Mesenchymal stem cell (in vitro differentiated cells and primary cell): Measurements from ENCODE around the gene TRAF1.

Experiments
- DNase-seq: peaks from one replicate; pipeline ENCODE4 v3.0.0-alpha.2; 2013
- H2AFZ ChIP-seq: one replicate; pipeline ENCODE4 v1.6.1; 2013; ENCODE audit warnings: low read depth, mild to moderate bottlenecking, control low read depth, inconsistent platforms, low read length, moderate library complexity
- H2AK5ac ChIP-seq: 2 replicates; pipeline ENCODE4 v1.6.1; 2013; ENCODE audit warnings: low read length, moderate library complexity, mild to moderate bottlenecking, inconsistent platforms; ENCODE audit not compliant: severe bottlenecking
- H2BK120ac ChIP-seq: one replicate; pipeline ENCODE4 v1.6.1; 2013; ENCODE audit warnings: low read depth, mild to moderate bottlenecking, inconsistent platforms, low read length, moderate library complexity
- H2BK12ac ChIP-seq, 2 experiments: one replicate each; pipeline ENCODE4 v1.6.1; 2013; ENCODE audit warnings: inconsistent platforms in 2 of 2, low read length in 2 of 2, mild to moderate bottlenecking in 2 of 2, moderate library complexity in 2 of 2, control low read depth in 1 of 2
- H2BK15ac ChIP-seq: one replicate; pipeline ENCODE4 v1.6.1; 2013; ENCODE audit warnings: mild to moderate bottlenecking, low read depth, inconsistent platforms; ENCODE audit not compliant: poor library complexity, severe bottlenecking
- H2BK5ac ChIP-seq: 2 replicates; pipeline ENCODE4 v1.6.1; 2013; ENCODE audit warnings: low read depth, mild to moderate bottlenecking, low read length, control low read depth, inconsistent platforms; ENCODE audit not compliant: poor library complexity, severe bottlenecking
- H3K14ac ChIP-seq, 2 experiments: one replicate each; pipeline ENCODE4 v1.6.1; 2013; ENCODE audit warnings: inconsistent platforms in 2 of 2, low read length in 2 of 2, control low read depth in 1 of 2, mild to moderate bottlenecking in 1 of 2, moderate library complexity in 1 of 2
- H3K18ac ChIP-seq, 2 experiments: one replicate each; pipeline ENCODE4 v1.6.1; 2013; ENCODE audit warnings: inconsistent platforms in 2 of 2, low read length in 2 of 2, control low read depth in 1 of 2, low read depth in 1 of 2, mild to moderate bottlenecking in 1 of 2
- H3K23ac ChIP-seq, 2 experiments: one replicate each; pipeline ENCODE4 v1.6.1; 2013; ENCODE audit warnings: inconsistent platforms in 2 of 2, low read length in 2 of 2, mild to moderate bottlenecking in 2 of 2, moderate library complexity in 2 of 2, control low read depth in 1 of 2
- H3K27ac ChIP-seq: 2 replicates; pipeline ENCODE4 v1.5.1; 2013; ENCODE audit warnings: mild to moderate bottlenecking, moderate library complexity, low read length, control low read depth, inconsistent platforms; ENCODE audit not compliant: poor library complexity, severe bottlenecking
- H3K27me3 ChIP-seq, 2 experiments: 2 replicates each; pipeline versions ENCODE4 v1.6.1 to v1.7.0; 2013; ENCODE audit warnings: low read length in 2 of 2, mild to moderate bottlenecking in 2 of 2, moderate library complexity in 2 of 2, control low read depth in 1 of 2, inconsistent platforms in 1 of 2; ENCODE audit not compliant: control insufficient read depth in 1 of 2, insufficient read depth in 1 of 2
- H3K36me3 ChIP-seq, 2 experiments: 2 replicates each; pipeline versions ENCODE4 v1.6.1 to v1.7.0; 2013; ENCODE audit warnings: low read length in 2 of 2, control low read depth in 1 of 2, inconsistent platforms in 1 of 2, low read depth in 1 of 2, mild to moderate bottlenecking in 1 of 2; ENCODE audit not compliant: insufficient read depth in 2 of 2, control insufficient read depth in 1 of 2
- H3K4ac ChIP-seq, 2 experiments: one replicate each; pipeline ENCODE4 v1.6.1; 2013; ENCODE audit warnings: inconsistent platforms in 2 of 2, low read length in 2 of 2, mild to moderate bottlenecking in 2 of 2, moderate library complexity in 2 of 2, control low read depth in 1 of 2, low read depth in 1 of 2
- H3K4me1 ChIP-seq: 2 replicates; pipeline ENCODE4 v1.6.1; 2013; ENCODE audit warnings: low read depth, low read length, control low read depth; ENCODE audit not compliant: control insufficient read depth, insufficient read depth
- H3K4me2 ChIP-seq: 2 replicates; pipeline ENCODE4 v1.6.1; 2013; ENCODE audit warnings: low read length, mild to moderate bottlenecking, inconsistent platforms; ENCODE audit not compliant: poor library complexity, severe bottlenecking
- H3K4me3 ChIP-seq, 2 experiments: 2 replicates each; pipeline versions ENCODE4 v1.5.1 to v1.7.0; 2013; ENCODE audit warnings: low read length in 2 of 2, mild to moderate bottlenecking in 2 of 2, control low read depth in 1 of 2, low read depth in 1 of 2; ENCODE audit not compliant: insufficient read depth in 1 of 2
- H3K79me1 ChIP-seq: replicated peaks from 2 replicates; pipeline ENCODE4 v1.6.1; 2013; ENCODE audit warnings: mild to moderate bottlenecking, control low read depth, low read length, inconsistent platforms; ENCODE audit not compliant: poor library complexity, severe bottlenecking
- H3K9ac ChIP-seq: 2 replicates; pipeline ENCODE4 v1.7.0; 2013; ENCODE audit warnings: mild to moderate bottlenecking, low read length, moderate library complexity
- H3K9me3 ChIP-seq: 2 replicates; pipeline ENCODE4 v1.7.0; 2013; ENCODE audit warnings: mild to moderate bottlenecking, low read length; ENCODE audit not compliant: control insufficient read depth
- H4K8ac ChIP-seq: one replicate; pipeline ENCODE4 v1.6.1; 2013; ENCODE audit warnings: inconsistent platforms, mild to moderate bottlenecking, low read length, moderate library complexity
- H4K91ac ChIP-seq: one replicate; pipeline ENCODE4 v1.6.1; 2013; ENCODE audit warnings: mild to moderate bottlenecking, low read length, inconsistent platforms
- WGBS: methylation state at CpG from one replicate; pipeline ENCODE4 v1.1.7; 2013; ENCODE audit warnings: mixed read lengths; 5-methylcytosine and 5-hydroxymethylcytosine counted together

The TRAF1 gene

GRCh38 chr9:120921661-120922181 lies 4.9 kb downstream of the TRAF1 start:
- no peak overlapping the region for H2BK15ac ChIP-seq
- H3K9me3 ChIP-seq: peaks cover 3% of the 10 kb centered on the region
- DNase-seq: no peak
- H3K23ac ChIP-seq: no peak overlapping the region
- no peak overlapping the region for H2BK12ac ChIP-seq
- H3K9ac ChIP-seq: peak overlapping the region; percentile 27
- H3K27ac ChIP-seq: no peak overlapping the region
- H3K4me2 ChIP-seq: no peak overlapping the region
- H3K4ac ChIP-seq: no peak overlapping the region
- no peak overlapping the region for H4K8ac ChIP-seq
- H2BK120ac ChIP-seq: no peak overlapping the region
- H3K79me1 ChIP-seq: no peaks in the 10 kb centered on the region
- H2AFZ ChIP-seq: no peak overlapping the region
- peak overlapping the region; percentile 28 for H4K91ac ChIP-seq
- no peaks in the 10 kb centered on the region for H3K36me3 ChIP-seq
- WGBS: 72% methylated on average over 8 of the region's 8 CpGs
- H3K4me3 ChIP-seq: no peak overlapping the region
- peaks cover 26% of the 10 kb centered on the region for H3K4me1 ChIP-seq
- no peak overlapping the region for H3K18ac ChIP-seq
- H2BK5ac ChIP-seq: no peak overlapping the region
- H3K14ac ChIP-seq: no peak overlapping the region
- no peak overlapping the region for H2AK5ac ChIP-seq
- H3K27me3 ChIP-seq: no peaks in the 10 kb centered on the region

- peak overlapping the region in 1 of 2 experiments; percentile 24 for H3K4ac ChIP-seq
- no peak overlapping the region for H3K23ac ChIP-seq
- no peaks in the 10 kb centered on the region for H3K79me1 ChIP-seq
- DNase-seq: no peak
- no peak overlapping the region for H2BK15ac ChIP-seq
- H3K4me2 ChIP-seq: no peak overlapping the region
- H3K4me3 ChIP-seq: no peak overlapping the region
- no peak overlapping the region for H3K14ac ChIP-seq
- no peak overlapping the region for H2BK12ac ChIP-seq
- H3K18ac ChIP-seq: peak overlapping the region in 1 of 2 experiments; percentile 18
- H4K91ac ChIP-seq: no peak overlapping the region
- H2BK120ac ChIP-seq: no peak overlapping the region
- no peak overlapping the region for H2BK5ac ChIP-seq
- H3K9me3 ChIP-seq: peaks cover 3% of the 10 kb centered on the region
- no peak overlapping the region for H4K8ac ChIP-seq
- H3K36me3 ChIP-seq: no peaks in the 10 kb centered on the region
- H2AFZ ChIP-seq: no peak overlapping the region
- 53% methylated on average over 2 of the region's 3 CpGs for whole genome bisulfite sequencing
- H2AK5ac ChIP-seq: peak overlapping the region; percentile 20
- no peak overlapping the region for H3K27ac ChIP-seq
- no peak overlapping the region for H3K9ac ChIP-seq
- no peaks in the 10 kb centered on the region for H3K27me3 ChIP-seq
- H3K4me1 ChIP-seq: peaks cover 18% of the 10 kb centered on the region
Observed at GRCh38 chr9:120920806-120921178, 5.8 kb downstream of the TRAF1 start.

GRCh38 chr9:120919843-120920805 lies 6.5 kb downstream of the TRAF1 start:
- H2AFZ ChIP-seq: no peak overlapping the region
- peaks cover 14% of the 10 kb centered on the region for H3K4me1 ChIP-seq
- no peak overlapping the region for H3K4me3 ChIP-seq
- H3K9me3 ChIP-seq: peaks cover 3% of the 10 kb centered on the region
- H3K27me3 ChIP-seq: no peaks in the 10 kb centered on the region
- H2BK15ac ChIP-seq: no peak overlapping the region
- H3K18ac ChIP-seq: peak overlapping the region in 1 of 2 experiments; percentile 55
- no peak overlapping the region for H2BK5ac ChIP-seq
- H3K27ac ChIP-seq: no peak overlapping the region
- no peak overlapping the region for H3K9ac ChIP-seq
- no peaks in the 10 kb centered on the region for H3K36me3 ChIP-seq
- peak overlapping the region; percentile 27 for H2AK5ac ChIP-seq
- no peak overlapping the region for H3K4me2 ChIP-seq
- peak overlapping the region in 1 of 2 experiments; percentile 46 for H3K14ac ChIP-seq
- H4K91ac ChIP-seq: no peak overlapping the region
- peak overlapping the region in 1 of 2 experiments; percentile 57 for H3K4ac ChIP-seq
- no peak for DNase-seq
- H3K79me1 ChIP-seq: no peaks in the 10 kb centered on the region
- H4K8ac ChIP-seq: peak overlapping the region; percentile 48
- 89% methylated on average over 6 of the region's 6 CpGs for WGBS
- H2BK12ac ChIP-seq: peak overlapping the region in 1 of 2 experiments; percentile 21
- no peak overlapping the region for H3K23ac ChIP-seq
- H2BK120ac ChIP-seq: no peak overlapping the region
